Panc1 (cell line): ENCODE data around the gene LAMB3.

Experiments
- CTCF ChIP-seq: fragments of 450-650 bp; IDR thresholded peaks from 2 replicates; pipeline ENCODE4 v1.5.1; 2017; ENCODE audit warnings: mild to moderate bottlenecking
- POLR2AphosphoS5 ChIP-seq: IDR thresholded peaks from 2 replicates; pipeline ENCODE4 v1.6.1; 2012; ENCODE audit warnings: mild to moderate bottlenecking, low read depth, low read length, moderate library complexity
- REST ChIP-seq, 2 experiments: IDR thresholded peaks; 2 replicates each; pipeline ENCODE4 v1.6.1; 2011 to 2012; ENCODE audit warnings: low read depth in 2 of 2, control low read depth in 1 of 2, low read length in 1 of 2, mild to moderate bottlenecking in 1 of 2, moderate library complexity in 1 of 2; ENCODE audit not compliant: insufficient read depth in 1 of 2
- SIN3A ChIP-seq: IDR thresholded peaks from 2 replicates; pipeline ENCODE4 v1.6.1; 2012; ENCODE audit warnings: low read depth, mild to moderate bottlenecking, low read length, moderate library complexity, borderline replicate concordance; ENCODE audit not compliant: insufficient read depth
- TCF7L2 ChIP-seq: IDR thresholded peaks from 2 replicates; pipeline ENCODE4 v1.6.1; 2011; ENCODE audit warnings: mild to moderate bottlenecking, low read depth, low read length, inconsistent platforms

- TF ChIP-seq CTCF (no peak), TCF7L2 (no peak), POLR2AphosphoS5 (no peak), SIN3A (no peak), REST (IDR thresholded peaks at IDR 0.05; ENCODE audit: insufficient read depth in 1 of 2, low read depth in 2 of 2, low read length in 1 of 2) (no peak)
Observed at GRCh38 chr1:209655411-209656231, 3.4 kb upstream of the LAMB3 start.
